CD14-positive monocyte (primary cell): ENCODE results near the gene SOX15. TPM values are rescaled to one million over a fixed set of nuclear protein-coding genes. Genes with fewer than 3 reads are reported as not detected.

Experiments
- DNase-seq, 3 donors: peaks; one replicate each; pipeline ENCODE4 v3.0.0-alpha.2; 2011 to 2022
- H2AFZ ChIP-seq: 2 replicates; pipeline ENCODE4 v1.6.0; 2012; ENCODE audit warnings: mild to moderate bottlenecking, low read depth, low read length, inconsistent platforms; ENCODE audit not compliant: insufficient read depth, poor library complexity, severe bottlenecking
- H3K27ac ChIP-seq, 2 donors: 1 replicate in 1 of 2; 2 replicates in 1 of 2; pipeline ENCODE4 v1.5.1; 2012 to 2013; ENCODE audit warnings: low read length in 2 of 2, control low read depth in 1 of 2, inconsistent platforms in 1 of 2, low read depth in 1 of 2, mild to moderate bottlenecking in 1 of 2
- H3K27me3 ChIP-seq, 2 donors: one replicate each; pipeline versions ENCODE4 v1.6.0 to v1.6.1; 2011 to 2013; ENCODE audit warnings: low read length in 2 of 2; ENCODE audit not compliant: control insufficient read depth in 2 of 2, insufficient read depth in 2 of 2
- H3K36me3 ChIP-seq, 2 donors: replicated peaks in 1 of 2; 1 replicate in 1 of 2; 2 replicates in 1 of 2; pipeline versions ENCODE4 v1.5.1 to v1.6.1; 2012 to 2013; ENCODE audit warnings: low read length in 2 of 2, control low read depth in 1 of 2, inconsistent platforms in 1 of 2, mild to moderate bottlenecking in 1 of 2; ENCODE audit not compliant: insufficient read depth in 2 of 2, control insufficient read depth in 1 of 2
- H3K4me1 ChIP-seq, 2 donors: 1 replicate in 1 of 2; 2 replicates in 1 of 2; pipeline versions ENCODE4 v1.5.1 to v1.6.1; 2012 to 2013; ENCODE audit warnings: low read length in 2 of 2, control low read depth in 1 of 2, inconsistent platforms in 1 of 2, mild to moderate bottlenecking in 1 of 2, moderate library complexity in 1 of 2; ENCODE audit not compliant: insufficient read depth in 2 of 2, control insufficient read depth in 1 of 2
- H3K4me2 ChIP-seq: replicated peaks from 2 replicates; pipeline ENCODE3; 2012; ENCODE audit warnings: low read length, moderate library complexity, mild to moderate bottlenecking; ENCODE audit not compliant: poor library complexity, severe bottlenecking; ENCODE audit errors: extremely low read depth
- H3K4me3 ChIP-seq, 3 experiments: fragments of 200-600 bp in 1 of 3; sonication (generic) in 1 of 3; replicated peaks in 1 of 3; 1 replicate in 2 of 3; 2 replicates in 1 of 3; pipeline ENCODE4 v1.5.1; 2011 to 2013; ENCODE audit warnings: low read length in 3 of 3, mild to moderate bottlenecking in 3 of 3, control low read depth in 2 of 3, low read depth in 2 of 3, inconsistent platforms in 1 of 3, moderate library complexity in 1 of 3
- H3K79me2 ChIP-seq: 2 replicates; pipeline ENCODE4 v1.6.0; 2012; ENCODE audit warnings: mild to moderate bottlenecking, control low read depth, inconsistent platforms, low read length, moderate library complexity; ENCODE audit not compliant: insufficient read depth
- H3K9ac ChIP-seq: 2 replicates; pipeline ENCODE4 v1.6.0; 2017; ENCODE audit warnings: low read length, mild to moderate bottlenecking; ENCODE audit not compliant: insufficient read depth, poor library complexity, severe bottlenecking
- H3K9me3 ChIP-seq, 2 donors: replicated peaks in 1 of 2; 1 replicate in 1 of 2; 2 replicates in 1 of 2; pipeline versions ENCODE4 v1.5.1 to v1.6.1; 2012 to 2013; ENCODE audit warnings: low read length in 2 of 2, control low read depth in 1 of 2; ENCODE audit not compliant: control insufficient read depth in 1 of 2, insufficient read depth in 1 of 2
- H4K20me1 ChIP-seq: 2 replicates; pipeline ENCODE4 v1.6.0; 2012; ENCODE audit warnings: mild to moderate bottlenecking, low read length, control low read depth, moderate library complexity; ENCODE audit not compliant: insufficient read depth
- H3K27ac Mint-ChIP-seq, 7 donors: one replicate each; pipeline ENCODE4 v1.8.0; 2020; ENCODE audit warnings: mild to moderate bottlenecking in 7 of 7, mixed read lengths in 7 of 7, moderate library complexity in 6 of 7, inconsistent platforms in 2 of 7
- H3K27me3 Mint-ChIP-seq, 3 donors: one replicate each; pipeline ENCODE4 v1.8.0; 2021 to 2022; ENCODE audit warnings: low read depth in 3 of 3, mild to moderate bottlenecking in 3 of 3, mixed read lengths in 3 of 3, moderate library complexity in 3 of 3, inconsistent platforms in 1 of 3
- H3K36me3 Mint-ChIP-seq, 2 donors: one replicate each; pipeline ENCODE4 v1.8.0; 2020; ENCODE audit warnings: mixed read lengths in 2 of 2, inconsistent platforms in 1 of 2, mild to moderate bottlenecking in 1 of 2
- H3K4me1 Mint-ChIP-seq: one replicate; pipeline ENCODE4 v1.8.0; 2020; ENCODE audit warnings: mild to moderate bottlenecking, mixed read lengths
- H3K4me3 Mint-ChIP-seq, 2 donors: one replicate each; pipeline ENCODE4 v1.8.0; 2020; ENCODE audit warnings: mild to moderate bottlenecking in 2 of 2, mixed read lengths in 2 of 2, moderate library complexity in 1 of 2
- H3K9me3 Mint-ChIP-seq, 7 donors: one replicate each; pipeline ENCODE4 v1.8.0; 2020 to 2022; ENCODE audit warnings: mixed read lengths in 7 of 7, mild to moderate bottlenecking in 6 of 7, moderate library complexity in 6 of 7, inconsistent platforms in 2 of 7
- WGBS: methylation state at CpG from one replicate; pipeline ENCODE4 v1.1.5; 2013; ENCODE audit warnings: missing lambda C conversion rate; ENCODE audit not compliant: insufficient coverage; 5-methylcytosine and 5-hydroxymethylcytosine counted together
- intact Hi-C, 2 donors: fragments of 100-400 bp; cut with micrococcal nuclease; formaldehyde crosslinking; loops; one replicate each; pipeline versions ENCODE4 v1.15.0 to v1.15.1; 2023
- polyA plus RNA-seq, 3 donors: library from polyadenylated mRNA; depleted of rRNA in 1 of 3; unstranded in 2 of 3; stranded (reverse) in 1 of 3; fragments of 300-500 nt in 2 of 3; fragments of >200 nt in 1 of 3; fragmentation: Illumina TruSeq in 2 of 3; gene quantifications; 1 replicate in 2 of 3; 2 replicates in 1 of 3; pipeline ENCODE4 v1.2.3, GENCODE V29; 2012 to 2021
- TF ChIP-seq, protein P1 (sequence below): fragments of 200-600 bp; IDR thresholded peaks from one replicate; pipeline ENCODE4 v1.8.0; 2022; ENCODE audit warnings: antibody characterized with exemption, mild to moderate bottlenecking

Gene SOX15
- polyA plus RNA-seq, 3 donors, result 0.86 to 1.2 (median 1.1) TPM

DNA sequence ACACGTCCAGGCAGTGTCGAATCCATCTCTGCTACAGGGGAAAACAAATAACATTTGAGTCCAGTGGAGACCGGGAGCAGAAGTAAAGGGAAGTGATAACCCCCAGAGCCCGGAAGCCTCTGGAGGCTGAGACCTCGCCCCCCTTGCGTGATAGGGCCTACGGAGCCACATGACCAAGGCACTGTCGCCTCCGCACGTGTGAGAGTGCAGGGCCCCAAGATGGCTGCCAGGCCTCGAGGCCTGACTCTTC lies 17.6 kb downstream of the SOX15 start:
- TF ChIP-seq, protein P1, sequence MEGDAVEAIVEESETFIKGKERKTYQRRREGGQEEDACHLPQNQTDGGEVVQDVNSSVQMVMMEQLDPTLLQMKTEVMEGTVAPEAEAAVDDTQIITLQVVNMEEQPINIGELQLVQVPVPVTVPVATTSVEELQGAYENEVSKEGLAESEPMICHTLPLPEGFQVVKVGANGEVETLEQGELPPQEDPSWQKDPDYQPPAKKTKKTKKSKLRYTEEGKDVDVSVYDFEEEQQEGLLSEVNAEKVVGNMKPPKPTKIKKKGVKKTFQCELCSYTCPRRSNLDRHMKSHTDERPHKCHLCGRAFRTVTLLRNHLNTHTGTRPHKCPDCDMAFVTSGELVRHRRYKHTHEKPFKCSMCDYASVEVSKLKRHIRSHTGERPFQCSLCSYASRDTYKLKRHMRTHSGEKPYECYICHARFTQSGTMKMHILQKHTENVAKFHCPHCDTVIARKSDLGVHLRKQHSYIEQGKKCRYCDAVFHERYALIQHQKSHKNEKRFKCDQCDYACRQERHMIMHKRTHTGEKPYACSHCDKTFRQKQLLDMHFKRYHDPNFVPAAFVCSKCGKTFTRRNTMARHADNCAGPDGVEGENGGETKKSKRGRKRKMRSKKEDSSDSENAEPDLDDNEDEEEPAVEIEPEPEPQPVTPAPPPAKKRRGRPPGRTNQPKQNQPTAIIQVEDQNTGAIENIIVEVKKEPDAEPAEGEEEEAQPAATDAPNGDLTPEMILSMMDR, result no peak
- peaks cover 71 to 84% of the 10 kb centered on the region in 2 donors for H3K36me3 Mint-ChIP-seq
- Histone ChIP-seq H3K79me2 (peaks cover 85% of the 10 kb centered on the region), H4K20me1 (peaks cover 50% of the 10 kb centered on the region), H3K9ac (peak overlapping the region; percentile 79), H3K27me3 (no peaks in the 10 kb centered on the region), H3K4me1 (peaks cover 43 to 47% of the 10 kb centered on the region in 2 donors), H3K27ac (peak overlapping the region; percentile 96 to 99), H3K4me2 (peak overlapping the region; percentile 78), H3K4me3 (peak overlapping the region; percentile 54 to 100 (median 82)), H2AFZ (peak overlapping the region; percentile 73), H3K9me3 (no peaks in the 10 kb centered on the region), H3K36me3 (peaks cover 61 to 76% of the 10 kb centered on the region in 2 donors)
- peak overlapping the region; percentile 98 to 100 (median 99) for H3K27ac Mint-ChIP-seq
- DNase-seq, result no peak
- H3K4me3 Mint-ChIP-seq, result peak overlapping the region; percentile 97
- WGBS, result 0% methylated on average over 11 of the region's 11 CpGs
- peaks cover 49% of the 10 kb centered on the region for H3K4me1 Mint-ChIP-seq
- H3K27me3 Mint-ChIP-seq, result peaks cover 0 to 9% (median 2%) of the 10 kb centered on the region in 3 donors
- peaks cover 0 to 4% (median 0%) of the 10 kb centered on the region in 7 donors for H3K9me3 Mint-ChIP-seq
- intact Hi-C loops, result loop anchor here (2.0 to 10.0 kb wide), 4 partner anchors 17 to 247 kb away; partner anchors contain the start of genes NEURL4 (in 1 of the 2), POLR2A (in 1 of the 2), SLC35G6 (in 1 of the 2) and TP53 (in 1 of the 2)

DNA sequence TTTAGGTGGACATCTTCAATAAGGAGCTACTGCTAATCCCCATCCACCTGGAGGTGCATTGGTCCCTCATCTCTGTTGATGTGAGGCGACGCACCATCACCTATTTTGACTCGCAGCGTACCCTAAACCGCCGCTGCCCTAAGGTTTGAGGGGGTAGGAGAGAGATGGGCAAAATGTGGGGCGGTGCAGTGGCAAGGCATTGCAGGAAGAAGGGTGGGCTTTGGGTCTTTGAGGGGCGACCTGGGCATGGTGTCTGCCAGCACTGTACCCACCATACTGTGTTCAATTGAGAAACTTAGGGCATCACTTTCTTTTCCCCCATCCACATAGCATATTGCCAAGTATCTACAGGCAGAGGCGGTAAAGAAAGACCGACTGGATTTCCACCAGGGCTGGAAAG lies 19.5 kb downstream of the SOX15 start:
- DNase-seq, result no peak
- Histone ChIP-seq H3K4me3 (no peak overlapping the region), H3K36me3 (peaks cover 60 to 76% of the 10 kb centered on the region in 2 donors), H4K20me1 (peaks cover 31% of the 10 kb centered on the region), H3K4me2 (no peak overlapping the region), H3K79me2 (peaks cover 79% of the 10 kb centered on the region), H3K27ac (no peak overlapping the region), H3K9ac (no peak overlapping the region), H3K4me1 (peaks cover 23 to 28% of the 10 kb centered on the region in 2 donors), H3K27me3 (no peaks in the 10 kb centered on the region), H3K9me3 (no peaks in the 10 kb centered on the region), H2AFZ (no peak overlapping the region)
- WGBS, result 97% methylated on average over 5 of the region's 10 CpGs
- Mint-ChIP-seq H3K4me1 (peaks cover 30% of the 10 kb centered on the region), H3K9me3 (peaks cover 0 to 4% (median 0%) of the 10 kb centered on the region in 7 donors), H3K27ac (peak overlapping the region in 2 of 7 donors; percentile 25 to 89), H3K36me3 (peaks cover 69 to 84% of the 10 kb centered on the region in 2 donors), H3K27me3 (peaks cover 0 to 3% (median 2%) of the 10 kb centered on the region in 3 donors), H3K4me3 (no peak overlapping the region)
- intact Hi-C loops, result loop anchor here (5.0 to 10.0 kb wide), 3 partner anchors 88 to 246 kb away; partner anchors contain the start of genes NEURL4 (in 1 of the 2), POLR2A (in 1 of the 2), SLC35G6 (in 1 of the 2) and TP53 (in 1 of the 2)
- TF ChIP-seq, protein P1, result no peak
